ENCODE results near the gene MAPT. TPM values are rescaled to one million over a fixed set of nuclear protein-coding genes. Genes with fewer than 3 reads are reported as not detected.

Gene MAPT
- total RNA-seq, 6 experiments from 2014 or later = 0.11 to 0.43 (median 0.26) TPM

GRCh38 chr17:45986056-45986455 lies 91.7 kb downstream of the MAPT start:
- no peaks in the 10 kb centered on the region for H3K4me1 Mint-ChIP-seq (ENCODE audit: low read depth)
- H3K27ac Mint-ChIP-seq = no peak overlapping the region
- H3K27me3 Mint-ChIP-seq (ENCODE audit: insufficient read depth) = peaks cover 23% of the 10 kb centered on the region
- no peak overlapping the region for H3K4me3 Mint-ChIP-seq
- no peak for TF ChIP-seq CTCF (IDR thresholded peaks at IDR 0.05)
- DNase-seq = no peak
- H3K9me3 Mint-ChIP-seq = no peaks in the 10 kb centered on the region
- no peaks in the 10 kb centered on the region for H3K36me3 Mint-ChIP-seq (ENCODE audit: low read depth)

- Mint-ChIP-seq H3K27ac (no peak overlapping the region), H3K9me3 (no peaks in the 10 kb centered on the region), H3K4me1 (ENCODE audit: low read depth) (no peaks in the 10 kb centered on the region), H3K27me3 (ENCODE audit: insufficient read depth) (peaks cover 15% of the 10 kb centered on the region), H3K36me3 (ENCODE audit: low read depth) (no peaks in the 10 kb centered on the region), H3K4me3 (no peak overlapping the region)
- no peak for TF ChIP-seq CTCF (IDR thresholded peaks at IDR 0.05)
- no peak for DNase-seq
Measured at GRCh38 chr17:45987706-45988105, 93.4 kb downstream of the MAPT start.

- Mint-ChIP-seq H3K4me3 (no peak overlapping the region), H3K36me3 (ENCODE audit: low read depth) (no peaks in the 10 kb centered on the region), H3K4me1 (ENCODE audit: low read depth) (no peaks in the 10 kb centered on the region), H3K9me3 (no peaks in the 10 kb centered on the region), H3K27ac (no peak overlapping the region), H3K27me3 (ENCODE audit: insufficient read depth) (peaks cover 12% of the 10 kb centered on the region)
- no peak for TF ChIP-seq CTCF (IDR thresholded peaks at IDR 0.05)
- DNase-seq = no peak
Measured at GRCh38 chr17:45989759-45990158, 95.4 kb downstream of the MAPT start.

- H3K4me1 Mint-ChIP-seq (ENCODE audit: low read depth) = no peaks in the 10 kb centered on the region
- no peak overlapping the region for H3K4me3 Mint-ChIP-seq
- TF ChIP-seq CTCF (IDR thresholded peaks at IDR 0.05) = peak; percentile 29; the same call in 1 of the 2 replicates
- peaks cover 12% of the 10 kb centered on the region for H3K27me3 Mint-ChIP-seq (ENCODE audit: insufficient read depth)
- no peak overlapping the region for H3K27ac Mint-ChIP-seq
- no peaks in the 10 kb centered on the region for H3K36me3 Mint-ChIP-seq (ENCODE audit: low read depth)
- no peak for DNase-seq
- no peaks in the 10 kb centered on the region for H3K9me3 Mint-ChIP-seq
Measured at GRCh38 chr17:45990886-45991285, 96.5 kb downstream of the MAPT start.

- no peaks in the 10 kb centered on the region for H3K9me3 Mint-ChIP-seq
- no peaks in the 10 kb centered on the region for H3K4me1 Mint-ChIP-seq (ENCODE audit: low read depth)
- no peak for TF ChIP-seq CTCF (IDR thresholded peaks at IDR 0.05)
- H3K36me3 Mint-ChIP-seq (ENCODE audit: low read depth) = no peaks in the 10 kb centered on the region
- no peak overlapping the region for H3K27ac Mint-ChIP-seq
- peaks cover 12% of the 10 kb centered on the region for H3K27me3 Mint-ChIP-seq (ENCODE audit: insufficient read depth)
- DNase-seq = no peak
- no peak overlapping the region for H3K4me3 Mint-ChIP-seq
Measured at GRCh38 chr17:45991341-45991740, 97.0 kb downstream of the MAPT start.

- no peaks in the 10 kb centered on the region for H3K4me1 Mint-ChIP-seq (ENCODE audit: low read depth)
- no peak overlapping the region for H3K4me3 Mint-ChIP-seq
- H3K36me3 Mint-ChIP-seq (ENCODE audit: low read depth) = no peaks in the 10 kb centered on the region
- no peak for DNase-seq
- TF ChIP-seq CTCF (IDR thresholded peaks at IDR 0.05) = no peak
- H3K27ac Mint-ChIP-seq = no peak overlapping the region
- H3K9me3 Mint-ChIP-seq = no peaks in the 10 kb centered on the region
- H3K27me3 Mint-ChIP-seq (ENCODE audit: insufficient read depth) = peaks cover 12% of the 10 kb centered on the region
Measured at GRCh38 chr17:45992175-45992574, 97.8 kb downstream of the MAPT start.
